Left hindlimb (tissue), 1 donor: ENCODE data around the gene C17orf58.
"Not testable (repeated sequence)": the region's sequence is repeated elsewhere in the genome, so short reads cannot be mapped to it uniquely, and the experiment has no call there.

Source experiments
- DNase-seq: peaks from one replicate; pipeline ENCODE4 v3.0.0-alpha.2; 2018

C17orf58 gene

DNA sequence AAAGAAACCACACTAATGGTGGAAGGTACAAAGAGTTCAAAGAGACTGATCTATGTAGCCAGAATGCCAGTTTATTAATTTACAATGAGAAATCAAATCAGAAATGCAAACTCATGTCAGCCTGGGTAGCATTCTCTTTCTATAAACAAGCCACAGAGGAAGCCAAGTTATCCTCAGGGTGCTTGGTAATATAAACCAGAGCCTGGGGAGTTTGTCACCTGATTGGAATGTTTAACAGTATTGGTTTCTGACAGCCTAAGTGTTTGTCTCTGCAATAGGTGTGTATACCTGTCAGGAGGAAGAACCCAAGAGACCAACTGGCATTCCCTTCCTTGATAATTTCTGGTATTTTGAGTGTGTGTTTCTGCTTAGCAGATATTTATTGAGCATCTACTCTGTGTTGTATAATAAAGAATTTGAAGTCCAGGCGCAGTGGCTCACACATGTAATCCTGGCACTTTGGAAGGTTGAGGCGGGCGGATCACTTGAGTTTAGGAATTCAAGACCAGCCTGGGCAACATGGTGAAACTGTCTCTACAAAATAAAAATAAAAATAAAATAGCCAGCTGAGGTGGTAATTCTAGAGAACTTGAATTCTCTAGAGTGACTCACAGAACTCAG, 3.1 kb upstream of the C17orf58 start:
- no peak for DNase-seq

DNA sequence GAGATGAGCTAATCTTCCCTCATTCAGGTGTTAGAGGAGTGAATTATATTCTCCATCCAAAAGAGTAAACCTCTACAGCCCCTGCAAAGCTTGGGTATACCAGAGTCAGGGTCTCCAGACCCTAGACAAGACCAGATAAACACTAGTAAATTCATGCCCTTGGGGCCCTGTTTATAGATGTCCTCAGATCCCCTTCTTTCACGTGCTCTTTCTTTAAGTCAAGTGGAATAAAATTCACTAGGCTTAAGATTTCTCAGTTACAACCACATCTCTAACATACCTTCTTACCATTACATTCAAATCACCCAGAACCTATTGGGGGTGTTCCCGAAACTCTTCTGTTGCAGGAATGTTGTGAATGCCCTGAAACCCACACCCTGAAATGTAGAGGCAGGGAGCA, 2.2 kb upstream of the C17orf58 start:
- no peak for DNase-seq

DNA sequence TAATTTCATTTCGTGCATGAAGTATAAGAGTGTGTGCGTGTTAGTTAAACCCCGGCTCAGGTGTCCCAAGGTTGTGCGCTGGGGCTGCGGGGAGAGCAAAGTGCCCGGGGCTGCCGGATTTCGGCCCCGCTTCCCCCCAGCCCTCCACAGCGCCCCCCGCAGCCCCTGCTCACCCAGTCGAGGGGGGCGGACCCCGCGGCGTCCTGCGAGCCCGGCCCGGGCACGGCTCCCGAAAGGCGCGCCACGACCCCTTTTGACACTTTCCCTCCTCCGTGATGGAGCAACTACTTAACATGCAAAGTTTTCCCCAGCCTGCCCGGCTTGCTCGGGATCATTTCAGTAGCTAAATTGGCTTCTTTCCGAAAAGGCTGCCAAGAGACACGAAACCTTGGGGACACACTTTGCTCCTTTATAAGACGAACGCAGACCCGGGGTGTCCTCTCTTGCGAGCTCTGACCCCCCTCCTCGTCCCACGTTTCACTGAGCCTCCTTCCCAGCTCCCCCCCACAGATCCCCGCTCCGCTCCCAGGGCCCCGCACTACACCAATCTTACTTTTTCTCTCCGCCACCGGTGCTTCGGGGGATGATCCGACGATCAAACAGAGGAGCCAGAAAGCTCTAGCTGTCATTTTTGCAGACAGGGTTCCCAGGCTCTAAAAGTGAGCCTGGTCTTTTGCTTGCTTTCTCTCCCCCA, 552 bp downstream of the C17orf58 start:
- DNase-seq = peak; percentile 56

DNA sequence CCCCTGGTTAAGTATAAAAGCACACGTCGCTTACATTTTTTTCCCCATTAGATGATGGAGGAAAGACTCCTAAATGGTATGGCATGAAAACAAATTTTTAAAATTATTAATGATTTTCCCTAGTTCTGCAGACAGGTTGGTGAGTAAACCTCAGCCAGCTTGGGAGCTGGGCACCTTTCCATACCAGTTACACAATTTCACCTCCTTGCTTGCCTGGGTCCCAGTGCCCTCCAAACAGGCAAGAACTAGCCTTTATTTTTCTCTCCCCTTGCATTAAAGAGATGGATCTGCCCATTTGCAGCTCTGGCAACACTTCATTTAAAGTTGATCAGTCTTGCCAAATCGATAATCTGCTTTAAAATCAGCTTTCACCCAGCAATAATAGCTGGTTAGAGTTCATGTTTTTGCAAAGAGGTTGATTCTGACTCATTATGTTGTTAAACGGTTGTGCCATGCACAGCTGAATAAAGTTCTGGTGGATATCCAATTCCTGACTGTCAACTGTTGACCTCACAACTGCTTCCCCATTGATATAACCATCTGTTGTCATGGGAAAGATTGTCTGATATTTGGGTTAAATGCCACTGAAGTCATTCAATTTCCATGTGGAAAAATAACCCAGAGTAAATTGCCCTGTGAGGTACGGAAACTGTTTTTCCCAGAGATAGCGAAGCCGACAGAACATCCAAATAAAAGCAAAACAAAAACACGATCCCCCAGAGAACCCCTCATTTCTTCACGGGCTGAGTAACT, 1.3 kb downstream of the C17orf58 start:
- DNase-seq = no peak

DNA sequence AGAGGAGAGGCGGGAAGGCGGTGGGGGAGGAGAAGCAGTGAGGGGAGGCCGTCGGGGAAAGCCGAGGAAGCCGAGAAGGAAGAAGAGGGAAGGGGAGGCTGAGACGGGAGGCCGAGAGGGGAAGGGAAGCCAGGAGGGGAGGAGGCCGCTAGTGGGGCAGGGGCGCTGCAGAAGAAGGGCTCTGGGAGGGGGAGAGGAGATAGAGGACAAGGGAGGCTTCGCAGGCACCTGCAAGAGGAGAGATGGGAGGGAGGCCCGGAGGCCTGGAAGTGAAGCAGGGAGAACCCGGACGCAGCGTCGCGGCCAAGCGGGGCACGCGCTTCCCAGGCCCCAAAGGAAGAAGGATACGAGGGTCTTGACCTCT, 2.3 kb downstream of the C17orf58 start:
- no peak for DNase-seq

DNA sequence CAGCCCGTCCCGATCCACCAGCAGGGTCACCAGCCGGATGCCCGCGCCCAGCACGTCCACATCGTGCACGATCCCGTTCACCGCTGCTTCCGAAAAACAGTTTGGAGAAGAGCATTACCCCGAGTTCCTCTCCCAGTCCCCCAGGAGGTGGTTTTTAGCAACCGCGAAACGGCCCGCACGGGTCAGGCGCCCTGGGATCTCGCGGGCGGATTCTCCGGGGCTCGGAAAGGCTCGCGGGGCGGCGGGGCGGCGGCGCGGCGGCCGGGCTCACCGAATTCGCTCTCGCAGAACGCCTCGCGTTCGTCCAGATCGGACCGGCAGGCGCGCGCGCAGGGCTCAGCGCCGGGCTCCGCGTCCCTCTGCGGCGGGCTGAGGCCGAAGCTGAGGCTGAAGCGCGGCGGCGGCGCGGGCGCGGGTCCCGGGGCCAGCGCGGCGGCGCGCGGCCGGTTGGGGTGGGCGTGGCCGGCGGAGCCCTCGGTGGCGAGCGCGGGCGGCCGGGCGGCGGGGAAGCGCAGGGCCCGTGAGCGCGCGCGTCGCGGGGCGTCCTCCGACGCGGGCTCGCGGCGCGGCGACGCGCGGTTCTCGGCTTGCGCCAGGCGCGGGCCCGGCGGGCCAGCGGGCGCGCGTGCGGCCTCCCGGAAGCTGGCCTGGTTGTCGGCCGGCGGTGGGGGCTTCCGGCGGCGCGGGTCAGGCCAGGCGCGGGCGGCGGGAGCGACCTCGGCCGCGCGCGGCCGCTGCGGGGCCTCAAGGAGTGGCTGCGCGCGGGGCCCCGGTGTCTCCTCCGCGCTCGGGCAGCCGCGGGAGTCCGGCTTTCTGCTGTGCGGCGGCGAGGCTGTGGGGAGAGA, 2.9 kb downstream of the C17orf58 start:
- DNase-seq = peak; percentile 90

DNA sequence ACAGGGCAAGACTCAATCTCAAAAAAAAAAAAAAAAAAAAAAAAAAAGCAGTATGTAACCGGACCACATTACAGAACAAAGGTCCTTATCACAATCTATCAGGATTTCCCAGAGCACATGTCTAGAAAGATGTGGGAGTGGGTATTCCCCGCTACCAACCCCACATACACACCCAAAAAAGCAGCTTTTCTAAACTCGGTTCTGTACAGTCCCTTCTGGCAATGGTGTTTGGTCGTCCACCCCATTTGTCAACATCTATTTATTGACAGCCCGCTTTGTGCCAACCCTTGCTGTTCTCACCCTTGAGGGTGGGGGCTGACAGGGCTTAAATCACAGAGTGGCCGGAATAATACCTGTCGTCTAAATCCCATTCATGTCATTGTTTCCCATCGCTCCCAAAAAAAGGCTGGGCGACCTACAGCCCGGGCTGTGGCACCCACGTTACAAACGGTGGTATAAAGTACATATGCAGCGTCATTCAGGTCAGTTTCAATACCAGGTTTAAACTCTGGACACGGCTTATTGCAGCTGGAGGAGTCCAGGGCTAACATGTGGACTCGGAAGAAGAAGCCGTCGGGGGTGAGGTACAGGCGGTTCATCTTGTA, 3.6 kb downstream of the C17orf58 start:
- DNase-seq = no peak

DNA sequence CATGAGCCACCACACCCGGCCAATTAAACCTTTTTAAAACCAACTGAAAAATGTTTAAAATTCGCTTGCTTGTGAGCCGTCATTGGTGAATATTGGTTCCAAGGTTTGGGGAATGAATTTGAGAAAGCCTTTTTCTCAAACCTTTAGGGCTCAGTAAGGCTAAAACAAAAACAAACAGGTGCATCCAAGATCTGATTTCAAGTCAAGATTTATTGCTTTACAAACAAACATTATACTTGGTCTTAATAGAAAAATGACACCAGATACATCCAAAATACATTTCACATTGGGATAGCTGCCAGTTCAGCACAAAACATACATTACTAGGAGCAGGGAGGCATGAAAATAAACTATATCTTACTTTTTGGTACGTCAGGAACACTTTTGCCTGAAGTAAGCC, 5.4 kb downstream of the C17orf58 start:
- DNase-seq = no peak

DNA sequence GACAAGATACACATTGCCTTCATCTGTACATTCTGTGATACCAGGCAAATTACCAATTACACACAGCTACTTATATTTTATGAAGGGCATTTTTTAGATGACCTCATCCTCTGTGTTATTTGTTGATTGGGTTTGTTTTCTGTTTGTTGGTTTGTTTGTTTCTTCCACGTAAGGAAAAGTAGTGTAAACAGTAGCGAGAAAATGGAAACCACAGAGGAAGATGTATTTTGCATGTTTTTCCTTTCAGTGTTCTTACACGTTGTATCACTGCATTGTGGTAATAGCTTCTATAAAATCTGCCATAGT, 12.9 kb downstream of the C17orf58 start:
- DNase-seq = no peak

DNA sequence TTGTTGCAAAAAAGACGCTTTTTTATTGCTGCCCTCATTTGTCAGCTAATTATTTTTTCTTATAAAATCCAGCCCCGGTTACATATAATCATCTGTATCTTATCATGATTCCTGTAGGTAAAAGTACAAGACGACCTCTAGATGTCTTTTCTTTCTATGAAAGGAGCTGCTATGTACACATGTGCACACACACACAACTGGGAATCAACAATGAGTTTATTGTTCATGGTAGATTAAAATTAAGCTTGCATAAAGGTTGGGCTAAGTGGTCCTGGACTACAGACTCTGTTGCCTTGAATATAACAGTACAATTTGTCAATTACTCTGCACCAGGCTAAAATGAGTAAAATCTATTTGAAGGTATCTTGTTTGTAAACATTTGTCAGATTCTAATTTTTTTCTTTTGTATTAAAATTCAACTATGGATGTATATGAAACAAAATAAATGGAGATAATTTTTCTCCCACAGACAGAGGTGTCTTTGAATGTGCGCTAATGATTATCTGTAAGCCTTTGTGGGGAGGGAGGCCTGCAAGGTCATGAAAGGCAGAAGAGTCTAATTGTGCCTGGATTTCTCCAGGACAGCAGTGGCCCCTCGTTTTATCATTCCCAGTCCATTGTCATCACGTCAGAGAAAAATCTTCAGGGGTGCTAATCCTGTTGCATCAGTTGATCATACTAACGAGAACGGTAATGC, 13.4 kb downstream of the C17orf58 start:
- no peak for DNase-seq

DNA sequence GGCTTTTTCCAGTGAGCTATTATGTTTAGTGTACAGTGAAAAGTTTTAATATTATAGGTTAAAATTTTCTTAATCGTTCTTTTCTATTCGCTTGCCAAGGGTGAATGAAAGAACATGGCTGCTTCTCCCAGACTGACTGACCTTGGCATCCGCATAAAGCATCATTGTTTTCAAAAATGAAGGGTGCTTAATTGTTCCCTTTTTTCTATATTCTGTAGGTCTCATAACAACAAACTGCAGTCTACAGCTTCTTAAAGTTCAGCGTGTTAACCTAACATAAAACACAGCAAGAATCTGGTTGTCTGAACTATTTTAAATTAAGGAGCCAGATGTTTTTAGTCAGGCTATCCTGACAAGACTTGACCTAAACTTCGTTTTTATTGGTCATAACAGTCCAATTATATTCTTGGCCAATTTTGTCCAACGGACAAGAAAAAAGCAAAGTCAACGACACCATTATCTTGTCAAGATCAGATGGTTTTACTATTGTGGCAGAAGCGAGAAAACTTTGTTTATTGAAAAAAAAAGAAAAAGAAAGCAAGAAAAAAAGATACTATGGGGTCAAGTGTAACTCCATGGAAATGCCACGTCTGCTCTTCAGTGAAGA, 14.1 kb downstream of the C17orf58 start:
- no peak for DNase-seq

DNA sequence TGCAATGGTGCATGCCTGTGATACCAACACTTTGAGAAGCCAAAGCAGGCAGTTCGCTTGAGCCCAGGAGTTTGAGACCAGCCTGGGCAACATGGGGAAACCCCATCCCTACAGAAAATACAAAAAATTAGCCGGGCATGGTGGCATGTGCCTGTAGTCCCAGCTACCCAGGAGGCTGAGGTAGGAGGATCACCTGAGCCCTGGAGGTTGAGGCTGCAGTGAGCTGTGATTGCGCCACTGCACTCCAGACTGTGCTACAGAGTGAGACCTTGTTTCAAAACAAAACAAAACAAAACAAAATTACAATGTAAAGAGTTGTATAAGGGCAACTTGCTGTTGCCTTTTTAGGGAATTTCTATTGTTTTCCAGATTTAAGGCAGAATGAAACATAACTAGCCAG, 15.4 kb downstream of the C17orf58 start:
- not testable (repeated sequence) for DNase-seq

DNA sequence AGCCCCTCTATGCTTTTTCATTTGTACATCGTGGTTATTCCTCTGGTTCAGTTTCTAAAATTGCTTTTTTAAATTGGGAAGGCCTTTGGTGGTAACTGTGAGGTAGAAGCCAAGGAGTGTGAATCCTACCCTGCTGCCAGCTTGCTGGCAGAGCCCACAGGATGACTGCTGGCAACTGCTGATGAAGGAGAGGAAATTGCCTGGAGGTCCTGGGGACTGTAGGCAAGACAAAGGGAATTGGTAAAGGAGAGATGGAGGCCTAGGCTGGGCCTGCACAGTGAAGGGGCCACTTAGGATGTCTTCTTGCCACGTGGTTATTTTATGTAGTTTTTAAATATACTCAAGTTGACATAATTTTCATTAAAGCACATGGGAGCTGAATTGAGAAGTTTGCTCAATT, 15.8 kb downstream of the C17orf58 start:
- DNase-seq = no peak

DNA sequence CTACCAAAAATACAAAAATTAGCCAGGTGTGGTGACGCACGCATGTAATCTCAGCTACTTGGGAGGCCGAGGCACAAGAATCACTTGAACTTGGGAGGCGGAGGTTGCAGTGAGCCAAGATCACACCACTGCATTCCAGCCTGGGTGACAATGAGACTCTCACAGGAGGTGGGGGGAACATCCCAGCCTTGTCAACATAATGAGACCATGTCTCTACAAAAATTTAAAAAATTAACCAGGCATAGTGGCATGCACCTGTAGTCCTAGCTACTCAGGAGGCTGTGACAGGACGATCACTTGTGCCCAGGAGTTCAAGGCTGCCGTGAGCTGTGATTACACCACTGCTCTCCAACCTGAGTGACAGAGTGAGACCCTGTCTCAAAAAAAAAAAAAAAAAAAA, 20.0 kb downstream of the C17orf58 start:
- not testable (repeated sequence) for DNase-seq

DNA sequence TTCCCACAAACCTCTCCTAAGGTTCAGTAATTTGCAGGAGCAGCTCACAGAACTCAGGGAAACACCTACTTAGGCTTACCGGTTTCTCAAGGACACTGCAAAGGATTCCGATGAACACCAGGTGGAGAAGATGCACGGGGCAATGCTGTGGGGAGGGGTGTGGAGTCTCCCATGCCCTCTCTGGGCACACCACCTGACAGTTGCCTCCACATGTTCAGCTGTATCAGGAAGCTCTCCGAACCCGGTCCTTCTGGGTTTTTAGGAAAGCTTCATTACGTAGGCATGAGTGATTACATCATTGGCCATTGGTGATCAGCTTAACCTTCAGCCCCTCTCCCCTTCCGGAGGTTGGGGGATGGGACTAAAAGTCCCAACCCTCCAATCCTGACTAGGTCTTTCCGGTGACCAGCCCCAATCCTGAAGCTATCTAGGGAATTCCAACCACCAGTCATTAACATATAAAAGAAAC, 21.6 kb downstream of the C17orf58 start:
- DNase-seq = no peak

DNA sequence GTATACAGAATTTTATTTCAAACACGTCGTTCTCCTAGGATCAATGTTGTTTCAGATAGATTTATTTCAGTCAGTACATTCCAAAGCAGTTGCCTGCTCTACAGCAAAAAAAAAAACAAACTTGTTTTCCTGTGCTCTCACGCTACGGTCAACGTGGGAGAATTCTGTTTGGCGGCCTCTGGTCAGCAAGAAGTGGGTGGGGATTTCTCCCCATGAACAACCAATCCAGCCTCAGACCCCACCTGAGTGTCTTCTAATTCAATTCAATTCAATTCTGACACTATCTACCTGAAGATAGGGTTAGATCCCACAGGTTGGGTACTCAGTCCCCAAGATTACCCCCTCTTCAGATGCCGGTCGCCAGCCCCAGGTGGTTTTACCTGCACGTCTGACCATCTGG, 22.1 kb downstream of the C17orf58 start:
- no peak for DNase-seq

DNA sequence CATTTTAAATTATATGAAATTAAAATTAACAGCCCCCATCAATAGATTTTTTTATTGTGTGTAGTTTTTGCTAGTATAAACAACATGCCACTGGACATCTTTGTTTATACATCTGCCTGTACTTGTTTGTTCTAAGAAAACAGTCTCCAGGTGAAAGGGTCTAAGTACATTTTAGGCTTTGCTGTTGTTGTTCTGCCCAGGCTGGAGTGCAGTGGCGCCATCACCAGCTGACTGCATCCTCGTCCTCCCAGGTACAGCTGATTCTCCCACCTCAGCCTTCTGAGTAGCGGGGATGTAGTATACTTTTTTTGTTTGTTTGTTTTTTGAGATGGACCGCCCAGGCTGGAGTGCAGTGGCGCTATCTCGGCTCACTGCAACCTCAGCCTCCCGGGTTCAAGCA, 25.5 kb downstream of the C17orf58 start:
- no peak for DNase-seq

DNA sequence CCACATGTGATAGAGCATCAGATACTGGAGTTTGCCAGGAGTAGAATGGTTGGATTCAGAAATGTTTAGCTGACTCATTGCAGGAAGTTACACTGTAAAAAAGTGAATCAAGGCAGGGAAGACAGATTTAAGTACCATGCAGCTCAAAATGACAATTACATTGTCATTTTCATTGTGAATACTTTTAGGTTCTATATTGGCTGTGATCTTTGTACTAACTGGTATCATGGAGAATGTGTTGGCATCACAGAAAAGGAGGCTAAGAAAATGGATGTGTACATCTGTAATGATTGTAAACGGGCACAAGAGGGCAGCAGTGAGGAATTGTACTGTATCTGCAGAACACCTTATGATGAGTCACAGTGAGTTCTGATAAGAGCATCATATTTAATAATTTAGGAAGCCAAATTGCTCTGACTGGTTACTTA, 33.1 kb downstream of the C17orf58 start:
- DNase-seq = not testable (repeated sequence)

DNA sequence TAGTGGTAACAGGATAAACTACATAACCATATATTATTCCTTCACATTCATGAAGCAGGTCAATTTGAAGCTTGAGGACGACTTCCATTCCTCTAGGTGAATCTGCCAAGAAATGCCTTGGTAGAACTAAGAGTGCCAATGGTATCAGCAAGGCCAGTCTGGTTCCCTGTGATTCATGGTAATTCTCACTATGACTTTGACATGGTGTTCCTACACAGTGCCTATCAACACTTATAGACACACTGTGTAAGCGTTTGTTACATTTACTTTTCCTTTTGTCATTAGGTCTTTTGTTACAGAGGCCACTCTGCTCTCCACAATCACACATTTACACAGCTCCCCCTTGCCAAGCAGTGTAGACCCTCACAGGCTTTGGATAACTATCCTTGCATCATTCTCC, 34.1 kb downstream of the C17orf58 start:
- DNase-seq = not testable (repeated sequence)

DNA sequence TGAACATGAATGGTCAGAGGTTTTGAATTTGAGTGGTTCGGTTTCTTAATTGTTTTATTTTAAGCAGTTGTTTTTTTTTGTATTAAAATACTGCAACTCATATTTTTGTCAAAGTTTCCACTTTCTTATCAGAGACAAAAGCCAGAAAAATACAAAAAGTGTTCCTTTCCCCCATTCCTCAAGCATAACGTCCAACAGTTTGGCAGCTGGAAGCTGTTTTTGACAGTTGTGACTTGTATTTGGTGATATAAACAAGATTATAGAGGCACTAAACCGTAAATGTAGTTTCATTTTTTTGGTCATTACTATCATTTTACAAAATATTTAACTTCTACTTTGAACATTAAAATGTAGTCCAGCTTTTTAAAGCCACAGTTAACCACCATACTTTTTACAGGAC, 36.0 kb downstream of the C17orf58 start:
- not testable (repeated sequence) for DNase-seq

DNA sequence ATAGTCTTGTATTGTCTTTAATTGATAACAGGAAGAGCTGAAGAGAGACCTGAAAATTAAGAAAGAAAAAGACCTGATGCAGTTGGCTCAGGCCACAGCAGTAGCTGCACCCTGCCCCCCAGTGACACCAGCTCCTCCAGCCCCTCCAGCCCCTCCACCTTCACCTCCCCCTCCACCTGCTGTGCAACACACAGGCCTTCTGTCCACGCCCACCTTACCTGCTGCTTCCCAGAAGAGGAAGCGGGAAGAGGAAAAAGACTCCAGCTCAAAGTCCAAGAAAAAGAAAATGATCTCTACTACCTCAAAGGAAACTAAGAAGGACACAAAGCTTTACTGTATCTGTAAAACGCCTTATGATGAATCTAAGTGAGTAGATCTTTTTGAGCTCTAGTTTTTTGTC, 36.8 kb downstream of the C17orf58 start:
- no peak for DNase-seq

DNA sequence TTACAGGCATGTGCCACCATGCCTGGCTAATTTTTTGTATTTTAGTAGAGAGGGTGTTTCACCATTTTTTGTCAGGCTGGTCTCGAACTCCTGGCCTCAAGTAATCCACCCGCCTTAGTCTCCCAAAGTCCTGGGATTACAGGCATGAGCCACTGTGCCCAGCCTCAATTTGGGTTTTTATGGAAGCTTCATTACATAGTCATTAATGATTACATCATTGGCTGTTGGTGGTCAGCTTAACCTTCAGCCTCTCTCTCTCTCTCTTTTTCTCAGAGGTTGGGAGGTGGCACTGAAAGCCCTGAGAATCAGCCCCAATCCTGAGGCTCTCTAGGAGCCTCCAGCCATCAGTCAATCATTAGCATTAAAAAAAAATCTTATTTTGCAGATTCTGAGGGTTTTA, 45.3 kb downstream of the C17orf58 start:
- no peak for DNase-seq
